Cardiac muscle cell (in vitro differentiated cells and primary cell): ENCODE results near the gene TNNT2. TPM values are rescaled to one million over a fixed set of nuclear protein-coding genes. Genes with fewer than 3 reads are reported as not detected.

Experiments
- DNase-seq, 2 donors: peaks; one replicate each; pipeline versions ENCODE4 v3.0.0 to v3.0.0-alpha.2; 2010 to 2017; ENCODE audit warnings: low read depth in 1 of 2, low spot score in 1 of 2
- H3K27ac ChIP-seq: fragments of 200-600 bp; sonication (generic); 2 replicates; pipeline ENCODE4 v1.5.1; 2016
- H3K27me3 ChIP-seq: fragments of 200-600 bp; sonication (generic); 2 replicates; pipeline ENCODE4 v1.6.0; 2016; ENCODE audit warnings: control low read depth
- H3K36me3 ChIP-seq: fragments of 200-600 bp; sonication (generic); 2 replicates; pipeline ENCODE4 v1.5.1; 2016; ENCODE audit warnings: control low read depth
- H3K4me1 ChIP-seq: fragments of 200-600 bp; sonication (generic); 2 replicates; pipeline ENCODE4 v1.8.1; 2017; ENCODE audit warnings: low read depth, mild to moderate bottlenecking, mixed run types
- H3K4me3 ChIP-seq: fragments of 200-600 bp; sonication (generic); 2 replicates; pipeline ENCODE4 v1.5.1; 2016; ENCODE audit warnings: mild to moderate bottlenecking
- H3K9me3 ChIP-seq: fragments of 200-600 bp; sonication (generic); 2 replicates; pipeline ENCODE4 v1.5.1; 2017; ENCODE audit warnings: low read depth, mild to moderate bottlenecking, control low read depth
- polyA plus RNA-seq: library from polyadenylated mRNA; unstranded; fragments of >200 nt; fragmentation: Nextera tagmentation; extraction: Ambion mirVana; gene quantifications from 2 replicates; pipeline ENCODE4 v1.2.1, GENCODE V29; 2016
- total RNA-seq: library from RNA; depleted of rRNA; stranded (reverse); fragments of >200 nt; gene quantifications from 2 replicates; pipeline ENCODE4 v1.2.3, GENCODE V29; 2016
- TF ChIP-seq, protein P1 (sequence below): IDR thresholded peaks from 2 replicates; pipeline ENCODE4 v1.5.1; 2012; ENCODE audit warnings: low read depth, mild to moderate bottlenecking, low read length

The TNNT2 gene
- 4,623 and 7,232 TPM in 2 replicates for total RNA-seq
- 7,307 and 9,291 TPM in 2 replicates for polyA plus RNA-seq

DNA sequence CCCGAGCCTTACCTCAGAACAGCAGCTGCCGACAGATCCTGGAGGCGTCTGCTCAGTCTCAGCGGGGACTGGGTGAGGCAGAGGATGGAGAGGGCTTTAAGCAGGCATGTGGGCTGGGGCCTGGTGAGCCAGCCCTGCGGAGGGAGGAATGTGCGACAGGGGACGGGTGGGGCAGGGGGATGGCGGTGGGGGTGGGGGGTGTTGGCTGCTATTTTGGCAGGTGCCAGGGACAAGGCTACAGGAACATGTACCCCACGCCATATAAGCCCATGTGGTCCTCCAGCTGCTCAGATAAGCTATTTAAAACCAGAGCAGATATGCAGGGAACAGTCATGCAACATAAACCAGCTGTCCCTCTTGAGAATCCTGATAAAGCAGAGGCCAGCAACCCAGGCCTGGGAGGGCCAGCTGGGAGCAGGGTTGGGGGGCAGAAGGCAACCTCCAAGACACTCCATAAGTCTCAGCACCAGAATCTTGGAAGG lies at the start of gene TNNT2:
TNNT2 (minus strand) TSS at position 70 of the 482 bp plus-strand sequence. CDS start 4,426 bp downstream, outside the sequence.
- peak within 1 kb of the TSS; percentile 98 for H3K27ac ChIP-seq
- DNase-seq, result peak; percentile 26 to 96
- TF ChIP-seq, protein P1, sequence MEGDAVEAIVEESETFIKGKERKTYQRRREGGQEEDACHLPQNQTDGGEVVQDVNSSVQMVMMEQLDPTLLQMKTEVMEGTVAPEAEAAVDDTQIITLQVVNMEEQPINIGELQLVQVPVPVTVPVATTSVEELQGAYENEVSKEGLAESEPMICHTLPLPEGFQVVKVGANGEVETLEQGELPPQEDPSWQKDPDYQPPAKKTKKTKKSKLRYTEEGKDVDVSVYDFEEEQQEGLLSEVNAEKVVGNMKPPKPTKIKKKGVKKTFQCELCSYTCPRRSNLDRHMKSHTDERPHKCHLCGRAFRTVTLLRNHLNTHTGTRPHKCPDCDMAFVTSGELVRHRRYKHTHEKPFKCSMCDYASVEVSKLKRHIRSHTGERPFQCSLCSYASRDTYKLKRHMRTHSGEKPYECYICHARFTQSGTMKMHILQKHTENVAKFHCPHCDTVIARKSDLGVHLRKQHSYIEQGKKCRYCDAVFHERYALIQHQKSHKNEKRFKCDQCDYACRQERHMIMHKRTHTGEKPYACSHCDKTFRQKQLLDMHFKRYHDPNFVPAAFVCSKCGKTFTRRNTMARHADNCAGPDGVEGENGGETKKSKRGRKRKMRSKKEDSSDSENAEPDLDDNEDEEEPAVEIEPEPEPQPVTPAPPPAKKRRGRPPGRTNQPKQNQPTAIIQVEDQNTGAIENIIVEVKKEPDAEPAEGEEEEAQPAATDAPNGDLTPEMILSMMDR, result no peak
- H3K9me3 ChIP-seq, result no peaks in the 10 kb centered on the region
- H3K4me1 ChIP-seq, result peaks cover 64% of the 10 kb centered on the region
- H3K4me3 ChIP-seq, result peak within 1 kb of the TSS; percentile 80
- no peaks in the 10 kb centered on the region for H3K27me3 ChIP-seq
- H3K36me3 ChIP-seq, result peaks cover 16% of the 10 kb centered on the region

DNA sequence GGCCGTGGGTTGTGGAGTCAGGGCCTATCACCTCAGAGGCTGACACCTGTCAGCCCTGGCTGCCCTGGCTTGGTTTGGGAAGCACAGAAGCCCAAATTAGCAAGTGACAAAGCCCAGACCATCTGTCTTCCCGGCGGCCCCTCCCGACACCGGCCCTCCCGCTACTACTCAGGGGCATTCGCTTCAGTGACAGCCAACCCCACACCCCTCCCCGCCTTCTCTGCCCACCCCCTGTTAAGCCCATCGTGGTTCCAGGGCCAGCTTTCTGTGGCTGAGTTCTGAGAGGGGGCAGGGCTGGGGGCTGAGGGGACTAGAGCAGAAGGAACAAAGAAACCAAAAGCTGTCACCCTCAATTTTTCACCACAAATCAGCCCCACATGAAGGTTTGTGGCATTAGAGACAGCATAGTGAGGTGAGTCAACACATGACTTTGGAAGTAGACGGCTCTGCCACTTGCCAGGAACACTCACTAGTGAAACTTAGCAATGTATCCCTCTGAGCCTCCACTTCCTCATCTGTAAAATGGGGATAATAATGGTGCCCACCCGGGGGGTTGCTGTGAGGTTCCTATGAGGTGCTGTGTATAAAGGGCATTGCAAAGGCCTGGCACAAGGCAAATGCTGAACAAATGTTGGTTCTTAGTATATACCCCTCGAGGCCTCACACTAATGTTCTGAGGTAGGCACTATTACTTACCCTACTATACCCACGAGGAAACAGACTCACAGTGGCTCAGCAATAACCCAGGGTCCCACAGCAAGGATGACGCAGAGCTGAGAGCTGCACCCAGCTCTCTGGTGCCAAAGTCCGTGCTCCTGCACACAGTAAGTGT lies 49.2 kb upstream of the TNNT2 start:
- TF ChIP-seq, protein P1, result no peak
- H3K9me3 ChIP-seq, result no peaks in the 10 kb centered on the region
- H3K27ac ChIP-seq, result peak overlapping the region; percentile 93
- peak in 1 of 2 donors; percentile 84 for DNase-seq
- no peaks in the 10 kb centered on the region for H3K27me3 ChIP-seq
- no peak overlapping the region for H3K4me3 ChIP-seq
- H3K4me1 ChIP-seq, result peaks cover 58% of the 10 kb centered on the region
- H3K36me3 ChIP-seq, result no peaks in the 10 kb centered on the region

DNA sequence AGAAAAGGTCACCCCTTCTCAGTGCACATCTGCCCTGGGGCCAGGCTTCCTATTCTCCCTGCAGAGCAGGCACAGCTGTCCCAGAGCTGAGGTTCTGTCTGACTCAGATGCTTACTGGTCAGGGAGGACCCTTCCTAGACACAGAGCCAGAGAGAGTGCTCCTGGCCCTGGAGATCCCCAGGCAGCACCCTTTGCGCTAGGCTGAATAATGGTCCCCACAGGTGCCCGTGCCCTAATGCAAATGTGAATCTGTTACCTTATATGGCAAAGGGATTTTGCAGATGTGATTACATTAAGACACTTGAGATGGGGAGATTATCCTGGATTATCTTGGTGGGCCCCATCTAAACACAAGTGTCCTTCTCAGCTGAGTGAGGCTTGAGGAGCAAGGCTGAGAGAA lies 46.7 kb upstream of the TNNT2 start:
- no peaks in the 10 kb centered on the region for H3K27me3 ChIP-seq
- H3K36me3 ChIP-seq, result no peaks in the 10 kb centered on the region
- DNase-seq, result no peak
- peak overlapping the region; percentile 96 for H3K27ac ChIP-seq
- peaks cover 44% of the 10 kb centered on the region for H3K4me1 ChIP-seq
- TF ChIP-seq, protein P1, result no peak
- no peak overlapping the region for H3K4me3 ChIP-seq
- no peaks in the 10 kb centered on the region for H3K9me3 ChIP-seq

DNA sequence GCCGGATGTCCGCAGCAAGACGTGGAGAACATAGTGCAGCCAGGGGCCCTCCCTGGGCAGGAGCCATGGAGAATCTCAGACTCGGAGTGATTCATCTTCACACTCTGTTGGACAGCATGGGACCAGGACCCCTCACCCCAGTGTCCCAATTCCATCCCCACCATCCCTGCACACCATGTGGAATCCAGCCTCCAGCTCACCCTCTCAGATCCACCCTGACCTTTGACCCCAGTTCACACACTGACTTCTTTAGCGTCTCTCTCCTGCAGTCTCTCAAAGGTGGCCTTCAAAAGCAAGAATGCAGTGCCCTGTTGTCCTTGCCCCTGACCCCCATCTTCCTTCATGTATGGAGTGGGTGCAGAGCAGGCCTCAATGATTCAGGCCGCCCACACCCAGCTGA lies 46.2 kb upstream of the TNNT2 start:
- Histone ChIP-seq H3K27ac (peak overlapping the region; percentile 96), H3K4me1 (peaks cover 49% of the 10 kb centered on the region), H3K36me3 (no peaks in the 10 kb centered on the region), H3K9me3 (no peaks in the 10 kb centered on the region), H3K4me3 (no peak overlapping the region), H3K27me3 (no peaks in the 10 kb centered on the region)
- TF ChIP-seq, protein P1, result no peak
- no peak for DNase-seq

DNA sequence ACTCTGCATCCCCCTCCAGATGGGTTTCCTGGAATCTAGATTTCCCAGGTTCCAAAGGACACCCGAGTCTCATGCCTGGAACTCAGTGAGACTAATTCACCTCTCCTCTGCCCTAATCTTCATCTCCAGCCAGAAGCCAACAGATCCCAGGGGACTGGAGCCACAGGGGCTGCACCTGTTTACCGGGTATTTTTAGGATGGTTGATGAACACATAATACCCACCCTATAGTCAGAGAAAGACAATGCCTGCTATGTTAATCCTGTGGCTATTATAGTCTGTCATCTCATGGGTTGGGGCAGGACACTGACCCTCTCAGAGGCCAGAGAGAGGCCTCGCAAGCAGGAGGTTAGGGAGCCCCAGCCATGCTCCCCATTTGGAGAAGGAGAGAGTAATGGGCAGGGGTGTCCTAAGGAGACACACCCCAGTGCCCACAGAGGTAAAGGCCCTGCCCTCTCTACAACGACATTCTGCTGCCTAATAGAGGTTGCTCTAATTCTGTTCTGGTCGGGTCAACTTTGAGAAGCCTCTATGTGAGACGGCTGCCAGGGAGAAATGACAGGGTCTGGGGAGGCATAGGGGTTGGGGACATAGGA lies 45.1 kb upstream of the TNNT2 start:
- Histone ChIP-seq H3K36me3 (peaks cover under 1% of the 10 kb centered on the region), H3K27me3 (no peaks in the 10 kb centered on the region), H3K4me1 (peaks cover 57% of the 10 kb centered on the region), H3K4me3 (no peak overlapping the region), H3K9me3 (no peaks in the 10 kb centered on the region), H3K27ac (peak overlapping the region; percentile 96)
- TF ChIP-seq, protein P1, result no peak
- no peak for DNase-seq
